HCT116 (cell line): ENCODE data around the gene ZFR2.

Experiments used
- CTCF ChIP-seq, 3 experiments: fragments of 200-600 bp in 1 of 3; sonication (generic) in 1 of 3; IDR thresholded peaks in 2 of 3; conservative IDR thresholded peaks in 1 of 3; 2 replicates each; pipeline ENCODE4 v1.5.1; 2012 to 2017; ENCODE audit warnings: low read depth in 2 of 3, low read length in 2 of 3, antibody characterized with exemption in 1 of 3, borderline replicate concordance in 1 of 3, control low read depth in 1 of 3, mild to moderate bottlenecking in 1 of 3, mixed read lengths in 1 of 3, mixed run types in 1 of 3, moderate library complexity in 1 of 3; ENCODE audit not compliant: insufficient read depth in 1 of 3
- EZH2 ChIP-seq: fragments of 200-600 bp; sonication (generic); IDR thresholded peaks from 2 replicates; pipeline ENCODE4 v1.6.1; 2017; ENCODE audit warnings: antibody characterized with exemption, mixed run types
- EZH2phosphoT487 ChIP-seq: fragments of 200-600 bp; IDR thresholded peaks from 2 replicates; pipeline ENCODE4 v1.6.1; 2018; ENCODE audit warnings: antibody characterized with exemption, borderline replicate concordance
- JUND ChIP-seq: IDR thresholded peaks from 2 replicates; pipeline ENCODE4 v1.6.1; 2012
- MAX ChIP-seq: IDR thresholded peaks from 2 replicates; pipeline ENCODE4 v1.6.1; 2012
- POLR2A ChIP-seq: IDR thresholded peaks from 2 replicates; pipeline ENCODE4 v1.7.0; 2011; ENCODE audit warnings: borderline replicate concordance; ENCODE audit not compliant: insufficient read depth, insufficient read length; ENCODE audit errors: extremely low read depth
- POLR2AphosphoS5 ChIP-seq: IDR thresholded peaks from 2 replicates; pipeline ENCODE4 v1.6.1; 2011; ENCODE audit warnings: mild to moderate bottlenecking, low read depth, low read length, moderate library complexity
- REST ChIP-seq: IDR thresholded peaks from 2 replicates; pipeline ENCODE4 v1.6.1; 2012; ENCODE audit warnings: low read depth
- SP1 ChIP-seq: IDR thresholded peaks from 2 replicates; pipeline ENCODE4 v1.6.1; 2012; ENCODE audit warnings: low read depth
- TCF7L2 ChIP-seq: IDR thresholded peaks from 2 replicates; pipeline ENCODE4 v1.7.0; 2011; ENCODE audit warnings: borderline replicate concordance, inconsistent platforms; ENCODE audit not compliant: insufficient read depth, insufficient read length; ENCODE audit errors: extremely low read depth
- ZBTB33 ChIP-seq: IDR thresholded peaks from 2 replicates; pipeline ENCODE4 v1.6.1; 2011; ENCODE audit warnings: mild to moderate bottlenecking, low read length, moderate library complexity; ENCODE audit not compliant: insufficient replicate concordance; ENCODE audit errors: extremely low read depth
- ZFX ChIP-seq: fragments of 450-650 bp; IDR thresholded peaks from 2 replicates; pipeline ENCODE4 v1.6.1; 2017

- TF ChIP-seq EZH2 (no peak), CTCF (IDR thresholded peaks at IDR 0.05 in 2 of 3, conservative IDR thresholded peaks at IDR 0.05 in 1 of 3; ENCODE audit: borderline replicate concordance in 1 of 3, insufficient read depth in 1 of 3, low read depth in 2 of 3, low read length in 2 of 3) (no peak), MAX (no peak), POLR2A (no peak), TCF7L2 (no peak), EZH2phosphoT487 (no peak), JUND (no peak), REST (no peak), ZFX (no peak), ZBTB33 (no peak), POLR2AphosphoS5 (no peak), SP1 (no peak)
Measured at GRCh38 chr19:3852177-3852511, 16.7 kb downstream of the ZFR2 start.
